SK-N-MC (cell line): ENCODE data around the gene PYY.

ENCODE experiments used
- DNase-seq: peaks from one replicate; pipeline ENCODE4 v3.0.0-alpha.2; 2011; ENCODE audit warnings: low read depth, low spot score
- H3K27ac ChIP-seq: fragments of 200-600 bp; sonication (generic); 2 replicates; pipeline ENCODE4 v1.5.1; 2016; ENCODE audit warnings: mixed run types
- H3K36me3 ChIP-seq: fragments of 200-600 bp; sonication (generic); 2 replicates; pipeline ENCODE4 v1.6.1; 2017; ENCODE audit warnings: antibody characterized with exemption, low read length, mixed read lengths; ENCODE audit not compliant: insufficient read depth
- H3K4me3 ChIP-seq: fragments of 200-600 bp; sonication (generic); 2 replicates; pipeline ENCODE4 v1.5.1; 2016
- H3K9ac ChIP-seq: fragments of 200-600 bp; sonication (generic); 2 replicates; pipeline ENCODE4 v1.8.0; 2017; ENCODE audit warnings: mixed run types, mixed read lengths; ENCODE audit not compliant: insufficient read length
- H3K9me3 ChIP-seq: fragments of 200-600 bp; sonication (generic); 2 replicates; pipeline ENCODE4 v1.6.1; 2017; ENCODE audit warnings: low read depth, mild to moderate bottlenecking, antibody characterized with exemption, low read length, moderate library complexity, mixed read lengths
- EZH2 ChIP-seq: fragments of 200-600 bp; sonication (generic); IDR thresholded peaks from one replicate; pipeline ENCODE4 v1.6.1; 2017; ENCODE audit warnings: antibody characterized with exemption
- FOXP2 ChIP-seq: optimal IDR thresholded peaks from 2 replicates; pipeline ENCODE3; 2011; ENCODE audit warnings: mild to moderate bottlenecking, moderate library complexity; ENCODE audit not compliant: insufficient read depth; ENCODE audit errors: extremely low read length, control extremely low read depth
- POLR2AphosphoS5 ChIP-seq: IDR thresholded peaks from 2 replicates; pipeline ENCODE4 v1.6.1; 2012; ENCODE audit warnings: mild to moderate bottlenecking, low read depth, low read length, borderline replicate concordance

The PYY gene

GRCh38 chr17:43994272-43995149 lies 40.8 kb upstream of the PYY start:
- Histone ChIP-seq H3K36me3 (no peaks in the 10 kb centered on the region), H3K9ac (peak overlapping the region; percentile 63), H3K27ac (no peak overlapping the region), H3K9me3 (no peaks in the 10 kb centered on the region), H3K4me3 (peak overlapping the region; percentile 75)
- TF ChIP-seq EZH2 (no peak), FOXP2 (no peak), POLR2AphosphoS5 (no peak)
- no peak for DNase-seq

- no peak for DNase-seq
- TF ChIP-seq FOXP2 (no peak), POLR2AphosphoS5 (no peak), EZH2 (no peak)
- H3K27ac ChIP-seq = no peak overlapping the region
- no peak overlapping the region for H3K4me3 ChIP-seq
- H3K9me3 ChIP-seq = no peaks in the 10 kb centered on the region
- no peaks in the 10 kb centered on the region for H3K36me3 ChIP-seq
- no peak overlapping the region for H3K9ac ChIP-seq
Observed at GRCh38 chr17:43992641-43993040, 38.9 kb upstream of the PYY start.

GRCh38 chr17:43988301-43988700 lies 34.6 kb upstream of the PYY start:
- no peaks in the 10 kb centered on the region for H3K9me3 ChIP-seq
- no peak overlapping the region for H3K9ac ChIP-seq
- TF ChIP-seq EZH2 = no peak
- TF ChIP-seq FOXP2 = no peak
- TF ChIP-seq POLR2AphosphoS5 = no peak
- H3K27ac ChIP-seq = no peak overlapping the region
- DNase-seq = no peak
- H3K36me3 ChIP-seq = no peaks in the 10 kb centered on the region
- no peak overlapping the region for H3K4me3 ChIP-seq

GRCh38 chr17:43987131-43988021 lies 33.6 kb upstream of the PYY start:
- no peak overlapping the region for H3K9ac ChIP-seq
- no peaks in the 10 kb centered on the region for H3K36me3 ChIP-seq
- no peaks in the 10 kb centered on the region for H3K9me3 ChIP-seq
- TF ChIP-seq POLR2AphosphoS5 = no peak
- no peak for TF ChIP-seq EZH2
- no peak for TF ChIP-seq FOXP2
- H3K27ac ChIP-seq = no peak overlapping the region
- no peak overlapping the region for H3K4me3 ChIP-seq
- no peak for DNase-seq

GRCh38 chr17:43986225-43986981 lies 32.7 kb upstream of the PYY start:
- TF ChIP-seq POLR2AphosphoS5 (no peak), EZH2 (no peak), FOXP2 (no peak)
- Histone ChIP-seq H3K4me3 (no peak overlapping the region), H3K36me3 (no peaks in the 10 kb centered on the region), H3K9ac (no peak overlapping the region), H3K9me3 (no peaks in the 10 kb centered on the region), H3K27ac (no peak overlapping the region)
- no peak for DNase-seq

- Histone ChIP-seq H3K27ac (no peak overlapping the region), H3K9me3 (no peaks in the 10 kb centered on the region), H3K4me3 (no peak overlapping the region), H3K36me3 (no peaks in the 10 kb centered on the region), H3K9ac (no peak overlapping the region)
- DNase-seq = no peak
- TF ChIP-seq EZH2 = no peak
- no peak for TF ChIP-seq POLR2AphosphoS5
- no peak for TF ChIP-seq FOXP2
Observed at GRCh38 chr17:43984521-43984920, 30.8 kb upstream of the PYY start.

GRCh38 chr17:43983515-43984411 lies 30.0 kb upstream of the PYY start:
- peak overlapping the region; percentile 33; the same call in 1 of the 2 replicates for H3K4me3 ChIP-seq
- no peak for DNase-seq
- no peaks in the 10 kb centered on the region for H3K36me3 ChIP-seq
- H3K9me3 ChIP-seq = no peaks in the 10 kb centered on the region
- no peak overlapping the region for H3K9ac ChIP-seq
- H3K27ac ChIP-seq = no peak overlapping the region
- TF ChIP-seq POLR2AphosphoS5 = no peak
- no peak for TF ChIP-seq FOXP2
- no peak for TF ChIP-seq EZH2
